Measurements from ENCODE around the gene CD24.
"Not testable (repeated sequence)": the region's sequence is repeated elsewhere in the genome, so short reads cannot be mapped to it uniquely, and the experiment has no call there.

DNA sequence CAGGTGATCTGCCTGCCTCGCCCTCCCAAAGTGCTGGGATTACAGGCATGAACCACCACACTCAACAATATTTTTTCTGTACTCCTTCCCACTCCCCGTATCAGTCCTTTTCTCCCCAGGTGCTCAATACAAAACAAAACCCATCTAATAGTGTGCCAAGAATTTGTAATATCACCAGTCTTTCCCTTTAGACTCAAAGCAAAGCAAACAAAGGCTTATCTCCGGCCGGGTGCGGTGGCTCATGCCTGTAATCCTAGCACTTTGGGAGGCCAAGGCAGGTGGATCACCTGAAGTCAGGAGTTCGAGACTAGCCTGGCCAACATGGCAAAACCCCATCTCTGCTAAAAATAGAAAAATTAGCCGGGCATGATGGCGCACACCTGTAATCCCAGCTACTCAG, 45.1 kb upstream of the CD24 start:
- not testable (repeated sequence) for TF ChIP-seq ZNF263 (CRISPR knock-in tag; IDR thresholded peaks at IDR 0.05; ENCODE audit: low read depth); CTCF (IDR thresholded peaks at IDR 0.05); FOXP4 (CRISPR knock-in tag; IDR thresholded peaks at IDR 0.05); ZNF232 (CRISPR knock-in tag; IDR thresholded peaks at IDR 0.05); ZBTB21 (CRISPR knock-in tag; IDR thresholded peaks at IDR 0.05; ENCODE audit: borderline replicate concordance)
